Neural progenitor cell (in vitro differentiated cells): ENCODE results near the gene OR8K3. TPM values are rescaled to one million over a fixed set of nuclear protein-coding genes. Genes with fewer than 3 reads are reported as not detected.

ENCODE experiments used
- DNase-seq: peaks from one replicate; pipeline ENCODE4 v3.0.0-alpha.2; 2016; ENCODE audit warnings: low spot score
- H2AFZ ChIP-seq: fragments of 200-600 bp; sonication (generic); replicated peaks from 2 replicates; pipeline ENCODE4 v1.6.1; 2016; ENCODE audit warnings: antibody characterized with exemption
- H3F3A ChIP-seq: fragments of 200-600 bp; sonication (generic); 2 replicates; pipeline ENCODE4 v1.6.1; 2016; ENCODE audit warnings: antibody characterized with exemption, low read depth
- H3K27ac ChIP-seq: fragments of 200-600 bp; sonication (generic); 2 replicates; pipeline ENCODE4 v1.5.1; 2016; ENCODE audit warnings: mild to moderate bottlenecking
- H3K27me3 ChIP-seq: fragments of 200-600 bp; sonication (generic); 2 replicates; pipeline ENCODE4 v1.6.1; 2016; ENCODE audit warnings: mild to moderate bottlenecking, moderate library complexity
- H3K36me3 ChIP-seq: fragments of 200-600 bp; sonication (generic); 2 replicates; pipeline ENCODE4 v1.5.1; 2016
- H3K4me1 ChIP-seq: fragments of 200-600 bp; sonication (generic); 2 replicates; pipeline ENCODE4 v1.6.1; 2016; ENCODE audit warnings: mixed run types
- H3K4me2 ChIP-seq: fragments of 200-600 bp; sonication (generic); 2 replicates; pipeline ENCODE4 v1.6.1; 2016
- H3K4me3 ChIP-seq: fragments of 200-600 bp; sonication (generic); 2 replicates; pipeline ENCODE4 v1.5.1; 2016
- H3K79me2 ChIP-seq: fragments of 200-600 bp; sonication (generic); 2 replicates; pipeline ENCODE4 v1.6.1; 2016; ENCODE audit warnings: low read depth
- H3K9ac ChIP-seq: fragments of 200-600 bp; sonication (generic); 2 replicates; pipeline ENCODE4 v1.6.1; 2016
- H3K9me3 ChIP-seq: fragments of 200-600 bp; sonication (generic); 2 replicates; pipeline ENCODE4 v1.5.1; 2016; ENCODE audit warnings: low read depth
- H4K20me1 ChIP-seq: fragments of 200-600 bp; sonication (generic); 2 replicates; pipeline ENCODE4 v1.6.1; 2016; ENCODE audit warnings: low read depth
- H3K27ac Mint-ChIP-seq: 3 replicates; pipeline ENCODE4 v1.8.0; 2021; ENCODE audit warnings: mixed read lengths
- H3K27me3 Mint-ChIP-seq: 2 replicates; pipeline ENCODE4 v1.8.0; 2022; ENCODE audit warnings: low read depth, mild to moderate bottlenecking, inconsistent platforms, moderate library complexity, mixed read lengths; ENCODE audit not compliant: insufficient read depth
- H3K36me3 Mint-ChIP-seq: 3 replicates; pipeline ENCODE4 v1.8.0; 2021; ENCODE audit warnings: mixed read lengths
- H3K4me1 Mint-ChIP-seq: 3 replicates; pipeline ENCODE4 v1.8.0; 2021; ENCODE audit warnings: mixed read lengths
- H3K4me3 Mint-ChIP-seq: 3 replicates; pipeline ENCODE4 v1.8.0; 2021; ENCODE audit warnings: mild to moderate bottlenecking, moderate library complexity, mixed read lengths
- H3K9me3 Mint-ChIP-seq: 3 replicates; pipeline ENCODE4 v1.8.0; 2020; ENCODE audit warnings: mixed read lengths
- EZH2 ChIP-seq: fragments of 200-600 bp; sonication (generic); IDR thresholded peaks from 2 replicates; pipeline ENCODE4 v1.6.1; 2017; ENCODE audit warnings: antibody characterized with exemption, mild to moderate bottlenecking, moderate library complexity
- EZH2phosphoT487 ChIP-seq: fragments of 200-600 bp; sonication (generic); IDR thresholded peaks from 2 replicates; pipeline ENCODE4 v1.6.1; 2017; ENCODE audit warnings: antibody characterized with exemption
- total RNA-seq: library from RNA; depleted of rRNA; stranded (reverse); fragments of >200 nt; gene quantifications from 2 replicates; pipeline ENCODE4 v1.2.3, GENCODE V29; 2015; ENCODE audit warnings: low replicate concordance
- TF ChIP-seq, protein P1 (sequence below): fragments of 200-600 bp; sonication (generic); IDR thresholded peaks from 2 replicates; pipeline ENCODE4 v1.5.1; 2017; ENCODE audit warnings: antibody characterized with exemption, mild to moderate bottlenecking

Gene OR8K3
- total RNA-seq, 1 donor from 2014 or later = not detected

DNA sequence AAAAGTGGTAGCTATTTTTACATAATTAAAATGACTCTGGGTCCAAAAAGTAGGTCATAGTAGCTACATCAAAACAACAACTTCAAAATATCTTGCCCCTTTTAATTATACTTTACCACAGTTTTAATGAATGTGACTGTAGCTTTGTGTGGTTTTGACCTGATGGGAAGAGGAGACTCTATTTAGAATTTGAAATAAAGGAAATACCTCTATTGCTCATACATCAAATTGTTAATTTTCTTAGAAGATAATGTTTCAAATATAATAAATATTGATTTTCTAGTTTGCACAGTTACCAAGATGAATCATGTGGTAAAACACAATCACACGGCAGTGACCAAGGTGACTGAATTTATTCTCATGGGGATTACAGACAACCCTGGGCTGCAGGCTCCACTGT is 30.8 kb downstream of the OR8K3 start, which contains the start of gene OR8K1:
TSS of gene OR8K1 (plus strand) at position 301 of the 400 bp plus-strand sequence. CDS start at position 301, 0 bp downstream.
- TF ChIP-seq EZH2 = no peak
- TF ChIP-seq, protein P1, sequence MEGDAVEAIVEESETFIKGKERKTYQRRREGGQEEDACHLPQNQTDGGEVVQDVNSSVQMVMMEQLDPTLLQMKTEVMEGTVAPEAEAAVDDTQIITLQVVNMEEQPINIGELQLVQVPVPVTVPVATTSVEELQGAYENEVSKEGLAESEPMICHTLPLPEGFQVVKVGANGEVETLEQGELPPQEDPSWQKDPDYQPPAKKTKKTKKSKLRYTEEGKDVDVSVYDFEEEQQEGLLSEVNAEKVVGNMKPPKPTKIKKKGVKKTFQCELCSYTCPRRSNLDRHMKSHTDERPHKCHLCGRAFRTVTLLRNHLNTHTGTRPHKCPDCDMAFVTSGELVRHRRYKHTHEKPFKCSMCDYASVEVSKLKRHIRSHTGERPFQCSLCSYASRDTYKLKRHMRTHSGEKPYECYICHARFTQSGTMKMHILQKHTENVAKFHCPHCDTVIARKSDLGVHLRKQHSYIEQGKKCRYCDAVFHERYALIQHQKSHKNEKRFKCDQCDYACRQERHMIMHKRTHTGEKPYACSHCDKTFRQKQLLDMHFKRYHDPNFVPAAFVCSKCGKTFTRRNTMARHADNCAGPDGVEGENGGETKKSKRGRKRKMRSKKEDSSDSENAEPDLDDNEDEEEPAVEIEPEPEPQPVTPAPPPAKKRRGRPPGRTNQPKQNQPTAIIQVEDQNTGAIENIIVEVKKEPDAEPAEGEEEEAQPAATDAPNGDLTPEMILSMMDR = no peak
- TF ChIP-seq EZH2phosphoT487 = no peak

DNA sequence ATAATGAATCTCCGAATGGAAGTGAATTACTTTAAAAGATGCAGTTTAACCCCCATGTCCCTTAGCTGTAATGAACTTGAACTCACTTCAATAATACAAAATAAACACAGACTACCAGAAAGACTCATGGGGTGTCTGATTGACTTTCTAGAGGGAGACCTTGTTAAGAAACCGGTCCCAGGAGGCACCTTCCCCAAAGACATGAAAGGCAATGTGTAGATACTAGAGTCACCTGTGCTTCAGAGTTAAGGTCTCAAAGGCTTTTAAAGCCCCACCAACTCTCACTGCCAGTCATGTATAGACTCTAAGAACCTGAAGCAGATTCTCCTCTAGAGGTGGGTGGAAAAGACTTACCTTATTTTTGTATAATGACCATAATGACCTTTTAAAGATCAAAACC is 39.0 kb downstream of the OR8K3 start, which contains the start of gene OR8J1:
TSS of gene OR8J1 (plus strand) at position 301 of the 400 bp plus-strand sequence. CDS start 5,956 bp downstream, outside the sequence.
- no peak within 1 kb of the TSS for H3K27ac ChIP-seq
- TF ChIP-seq EZH2phosphoT487 = no peak
- TF ChIP-seq, protein P1 = no peak
- TF ChIP-seq EZH2 = no peak
- H3K36me3 Mint-ChIP-seq = no peaks in the 10 kb centered on the region
- no peaks in the 10 kb centered on the region for H3K9me3 Mint-ChIP-seq
- no peak within 1 kb of the TSS for H3K4me3 ChIP-seq
- H3K27me3 Mint-ChIP-seq = no peaks in the 10 kb centered on the region
- H3K4me1 Mint-ChIP-seq = no peaks in the 10 kb centered on the region
- no peaks in the 10 kb centered on the region for H4K20me1 ChIP-seq
- H3F3A ChIP-seq = no peaks in the 10 kb centered on the region
- no peak within 1 kb of the TSS for H3K27ac Mint-ChIP-seq
- H3K4me2 ChIP-seq = no peak within 1 kb of the TSS
- H2AFZ ChIP-seq = no peak within 1 kb of the TSS
- H3K4me3 Mint-ChIP-seq = no peak within 1 kb of the TSS
- DNase-seq = no peak
- no peak within 1 kb of the TSS for H3K9ac ChIP-seq
- H3K27me3 ChIP-seq = no peaks in the 10 kb centered on the region
- H3K9me3 ChIP-seq = no peaks in the 10 kb centered on the region
- H3K79me2 ChIP-seq = no peaks in the 10 kb centered on the region
- no peaks in the 10 kb centered on the region for H3K4me1 ChIP-seq
- H3K36me3 ChIP-seq = no peaks in the 10 kb centered on the region

More for the DNA sequence above, 30.8 kb downstream of the OR8K3 start, which contains the start of gene OR8K1:
- Histone ChIP-seq H3F3A (no peaks in the 10 kb centered on the region), H3K4me3 (no peak within 1 kb of the TSS), H4K20me1 (no peaks in the 10 kb centered on the region), H3K36me3 (no peaks in the 10 kb centered on the region), H3K9me3 (no peaks in the 10 kb centered on the region), H3K4me1 (no peaks in the 10 kb centered on the region), H3K27me3 (no peaks in the 10 kb centered on the region), H2AFZ (no peak within 1 kb of the TSS), H3K4me2 (no peak within 1 kb of the TSS), H3K9ac (no peak within 1 kb of the TSS), H3K79me2 (no peaks in the 10 kb centered on the region), H3K27ac (no peak within 1 kb of the TSS)
- Mint-ChIP-seq H3K9me3 (peaks cover under 1% of the 10 kb centered on the region), H3K27me3 (no peaks in the 10 kb centered on the region), H3K4me1 (no peaks in the 10 kb centered on the region), H3K4me3 (no peak within 1 kb of the TSS), H3K27ac (no peak within 1 kb of the TSS), H3K36me3 (no peaks in the 10 kb centered on the region)
- DNase-seq = no peak

Other genes starting within 250 kb of the OR8K3 start
- gene OR8I2, start 221.8 kb upstream of the OR8K3 start, total RNA-seq = not detected in 2 replicates
- not detected in 2 replicates for gene OR8H2, start 211.5 kb upstream of the OR8K3 start, total RNA-seq
- gene OR8H3, start 192.8 kb upstream of the OR8K3 start, total RNA-seq = not detected in 2 replicates
- not detected in 2 replicates for gene OR8J3, start 174.9 kb upstream of the OR8K3 start, total RNA-seq
- gene OR8K5, start 154.8 kb upstream of the OR8K3 start, total RNA-seq = not detected in 2 replicates
- gene OR5J2, start 138.5 kb upstream of the OR8K3 start, total RNA-seq = not detected in 2 replicates
- gene OR5T2, start 80.9 kb upstream of the OR8K3 start, total RNA-seq = not detected in 2 replicates
- gene OR5T3, start 62.9 kb upstream of the OR8K3 start, total RNA-seq = not detected in 2 replicates
- gene OR5T1, start 41.0 kb upstream of the OR8K3 start, total RNA-seq = not detected in 2 replicates
- not detected in 2 replicates for gene OR8H1, start 22.9 kb upstream of the OR8K3 start, total RNA-seq
- gene OR8K1, start 30.9 kb downstream of the OR8K3 start, total RNA-seq = not detected in 2 replicates
- not detected in 2 replicates for gene OR8J1, start 39.1 kb downstream of the OR8K3 start, total RNA-seq
- not detected in 2 replicates for gene OR8U1, start 60.5 kb downstream of the OR8K3 start, total RNA-seq
- not detected in 2 replicates for gene OR5AL1, start 97.6 kb downstream of the OR8K3 start, total RNA-seq
- not detected in 2 replicates for gene OR5M3, start 158.2 kb downstream of the OR8K3 start, total RNA-seq
- gene OR5M8, start 176.2 kb downstream of the OR8K3 start, total RNA-seq = not detected in 2 replicates
- gene OR5M11, start 228.1 kb downstream of the OR8K3 start, total RNA-seq = not detected in 2 replicates